DOHH2 (cell line): ENCODE measurements around the gene PODN.

Experiments used
- H3F3A ChIP-seq: fragments of 200-600 bp; sonication (generic), shearing (Covaris generic); 2 replicates; pipeline ENCODE4 v1.6.0; 2016; ENCODE audit warnings: antibody characterized with exemption, mild to moderate bottlenecking; ENCODE audit not compliant: control insufficient read depth, insufficient read depth
- H3K27ac ChIP-seq: fragments of 200-600 bp; sonication (generic); 2 replicates; pipeline ENCODE4 v1.5.1; 2014; ENCODE audit warnings: low read depth, mild to moderate bottlenecking, low read length, moderate library complexity
- H3K27me3 ChIP-seq: fragments of 200-600 bp; sonication (generic); 2 replicates; pipeline ENCODE4 v1.6.1; 2014; ENCODE audit warnings: mild to moderate bottlenecking, low read length, mixed read lengths; ENCODE audit not compliant: control insufficient read depth
- H3K36me3 ChIP-seq: fragments of 200-600 bp; sonication (generic); 2 replicates; pipeline ENCODE4 v1.6.1; 2014; ENCODE audit warnings: mild to moderate bottlenecking, low read length, moderate library complexity, mixed read lengths; ENCODE audit not compliant: control insufficient read depth
- H3K4me1 ChIP-seq: fragments of 200-600 bp; sonication (generic); 2 replicates; pipeline ENCODE4 v1.6.1; 2014; ENCODE audit warnings: mild to moderate bottlenecking, low read length, mixed read lengths; ENCODE audit not compliant: control insufficient read depth
- H3K4me2 ChIP-seq: fragments of 200-600 bp; sonication (generic); 2 replicates; pipeline ENCODE4 v1.6.0; 2014; ENCODE audit warnings: mild to moderate bottlenecking, low read length, moderate library complexity
- H3K4me3 ChIP-seq: fragments of 200-600 bp; sonication (generic); 2 replicates; pipeline ENCODE4 v1.5.1; 2014; ENCODE audit warnings: mild to moderate bottlenecking, low read length, mixed read lengths
- H3K79me2 ChIP-seq: fragments of 200-600 bp; sonication (generic); 2 replicates; pipeline ENCODE4 v1.6.1; 2014; ENCODE audit warnings: mild to moderate bottlenecking, low read length, mixed read lengths; ENCODE audit not compliant: control insufficient read depth
- H3K9me2 ChIP-seq: fragments of 200-600 bp; sonication (generic); replicated peaks from 2 replicates; pipeline ENCODE4 v1.6.1; 2014; ENCODE audit warnings: mild to moderate bottlenecking, low read length, mixed read lengths; ENCODE audit not compliant: control insufficient read depth
- H3K9me3 ChIP-seq: fragments of 200-600 bp; sonication (generic); 2 replicates; pipeline ENCODE4 v1.6.1; 2014; ENCODE audit warnings: antibody characterized with exemption, low read length, mixed read lengths; ENCODE audit not compliant: control insufficient read depth, insufficient read depth
- H4K20me1 ChIP-seq: fragments of 200-600 bp; sonication (generic); 2 replicates; pipeline ENCODE4 v1.6.0; 2014; ENCODE audit warnings: low read depth, mild to moderate bottlenecking, antibody characterized with exemption, low read length, moderate library complexity; ENCODE audit not compliant: control insufficient read depth, insufficient read depth
- CTCF ChIP-seq: fragments of 200-600 bp; sonication (generic); IDR thresholded peaks from one replicate; pipeline ENCODE4 v1.5.1; 2014; ENCODE audit warnings: antibody characterized with exemption, mild to moderate bottlenecking, low read depth, low read length; ENCODE audit not compliant: poor library complexity, severe bottlenecking

The PODN gene

GRCh38 chr1:53134042-53134485, 72.1 kb downstream of the PODN start:
- TF ChIP-seq CTCF, result no peak
- Histone ChIP-seq H3F3A (no peaks in the 10 kb centered on the region), H3K27me3 (no peaks in the 10 kb centered on the region), H3K9me3 (peaks cover 8% of the 10 kb centered on the region; the same call in 1 of the 2 replicates), H3K27ac (no peak overlapping the region), H3K4me3 (no peak overlapping the region), H3K36me3 (no peaks in the 10 kb centered on the region), H4K20me1 (no peaks in the 10 kb centered on the region), H3K4me2 (no peak overlapping the region), H3K9me2 (no peaks in the 10 kb centered on the region), H3K4me1 (no peaks in the 10 kb centered on the region), H3K79me2 (no peaks in the 10 kb centered on the region)
